ENCODE measurements around the gene GABARAPL2.

DNA sequence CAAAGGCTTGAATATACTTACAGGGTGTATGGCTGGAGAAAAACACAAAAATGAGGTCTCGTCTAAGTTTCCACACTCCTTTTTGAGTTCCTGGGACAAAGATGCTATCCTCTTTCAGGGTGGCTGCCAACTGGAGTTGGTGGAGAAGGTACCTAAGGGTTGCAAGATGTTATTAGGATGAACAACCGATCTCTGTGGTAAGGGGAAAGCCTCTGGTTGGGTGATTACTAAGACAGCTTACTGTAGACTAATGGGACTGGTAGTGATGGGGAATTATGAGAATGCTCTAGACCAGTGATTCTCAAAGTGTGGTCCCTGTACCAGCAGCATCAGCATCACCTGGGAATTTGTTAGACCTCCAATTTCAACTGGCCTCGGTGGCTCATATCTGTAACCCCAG is 50.9 kb downstream of the GABARAPL2 start:
- TF ChIP-seq REST (IDR thresholded peaks at IDR 0.05; ENCODE audit: insufficient read depth in 1 of 2, low read depth in 2 of 2, low read length in 1 of 2) = no peak
- TF ChIP-seq CTCF (IDR thresholded peaks at IDR 0.05) = no peak
- TF ChIP-seq POLR2AphosphoS5 (IDR thresholded peaks at IDR 0.05; ENCODE audit: low read depth, low read length) = no peak

Measured in Panc1 (cell line).